Jurkat, Clone E6-1 (cell line): Measurements from ENCODE around the gene PDLIM3.
"Not testable (repeated sequence)": the region's sequence is repeated elsewhere in the genome, so short reads cannot be mapped to it uniquely, and the experiment has no call there.

ENCODE experiments used
- DNase-seq: peaks from one replicate; pipeline ENCODE4 v3.0.0-alpha.2; 2011; ENCODE audit warnings: low read depth, low spot score
- H3K4me3 ChIP-seq: 2 replicates; pipeline ENCODE4 v1.5.1; 2011; ENCODE audit warnings: mild to moderate bottlenecking, low read length, control low read depth, moderate library complexity

PDLIM3 gene

DNA sequence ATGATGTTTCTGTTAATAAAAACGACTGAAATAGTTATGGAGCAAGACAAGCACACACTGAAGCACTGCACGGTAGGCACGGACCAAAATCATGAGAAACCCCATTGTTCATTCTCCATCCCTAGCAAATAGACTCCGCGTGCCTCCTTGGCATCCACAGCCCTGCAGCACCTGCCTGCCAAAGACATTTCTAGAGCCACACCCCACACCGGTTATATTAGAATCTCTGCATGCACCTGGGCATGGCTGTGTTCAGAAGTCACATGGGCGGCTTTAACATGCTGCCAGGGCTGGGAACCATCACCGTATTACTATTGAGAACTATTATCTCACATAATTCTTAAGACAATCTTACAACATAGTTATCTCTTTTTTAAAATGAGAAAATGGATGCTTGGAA, 5.9 kb downstream of the PDLIM3 start:
- H3K4me3 ChIP-seq, result no peak overlapping the region
- no peak for DNase-seq

DNA sequence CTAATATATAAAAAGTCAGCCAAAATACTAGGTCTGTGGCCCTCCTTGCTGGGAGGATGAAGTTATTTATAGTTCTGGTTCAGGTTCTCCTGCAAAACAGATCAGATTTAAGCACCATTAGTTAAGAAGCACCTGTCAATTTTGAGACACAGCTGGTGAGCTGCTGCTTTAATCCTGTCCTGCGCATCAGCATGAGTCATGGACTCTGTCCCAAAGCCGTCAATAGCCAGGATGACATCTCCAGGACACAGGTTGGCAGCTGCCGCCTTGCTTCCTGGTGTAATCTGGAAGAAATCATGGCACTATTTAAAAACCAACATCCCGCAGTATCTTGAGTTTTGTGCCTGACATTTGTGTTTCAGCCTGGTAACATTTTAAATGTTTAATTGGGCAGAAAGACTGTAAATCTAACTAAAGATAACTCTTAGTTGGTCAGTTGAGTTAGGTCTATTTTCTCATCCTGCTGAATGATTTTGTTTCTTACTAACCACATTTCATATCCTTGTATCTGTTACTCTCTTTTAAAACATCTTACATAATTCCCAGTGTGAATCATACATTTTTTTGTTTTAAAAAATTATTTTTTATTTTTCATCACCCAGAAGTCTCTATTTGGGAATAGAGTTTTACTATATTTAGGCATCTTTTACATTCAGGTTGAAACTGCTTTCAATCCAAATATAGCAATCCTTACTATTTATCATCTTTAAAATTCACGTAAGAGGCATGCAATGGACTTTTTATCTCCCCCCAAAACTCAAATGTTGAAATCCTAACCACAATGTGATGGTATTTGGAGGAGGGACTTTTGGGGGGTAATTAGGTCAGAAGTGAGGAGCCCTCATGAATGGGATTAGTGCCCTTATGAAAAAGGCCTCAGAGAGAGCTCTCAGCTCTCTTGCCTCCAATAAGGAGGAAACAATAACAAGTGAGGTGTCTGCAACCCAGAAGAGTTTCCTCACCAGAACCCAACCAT, 10.1 kb downstream of the PDLIM3 start:
- DNase-seq, result no peak
- no peak overlapping the region for H3K4me3 ChIP-seq

DNA sequence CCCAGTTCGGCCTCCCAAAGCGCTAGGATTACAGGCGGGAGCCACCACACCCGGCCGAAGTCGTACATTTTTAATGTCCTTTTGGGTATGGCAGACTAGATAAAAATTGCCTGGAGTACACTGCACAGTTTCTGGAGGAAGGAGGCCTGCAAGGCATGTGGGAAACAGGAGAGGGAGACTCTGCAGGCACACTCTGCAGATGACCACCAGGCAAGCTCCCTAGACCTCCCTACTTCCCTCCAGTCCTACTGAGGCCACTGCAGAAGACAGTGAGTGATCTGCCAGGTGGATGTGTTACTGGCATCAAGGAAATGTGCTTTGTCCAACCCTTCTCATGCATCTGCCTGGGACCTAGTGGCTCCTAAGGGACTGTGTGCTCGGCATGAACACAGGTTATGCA, 11.4 kb downstream of the PDLIM3 start:
- DNase-seq, result no peak
- H3K4me3 ChIP-seq, result no peak overlapping the region

DNA sequence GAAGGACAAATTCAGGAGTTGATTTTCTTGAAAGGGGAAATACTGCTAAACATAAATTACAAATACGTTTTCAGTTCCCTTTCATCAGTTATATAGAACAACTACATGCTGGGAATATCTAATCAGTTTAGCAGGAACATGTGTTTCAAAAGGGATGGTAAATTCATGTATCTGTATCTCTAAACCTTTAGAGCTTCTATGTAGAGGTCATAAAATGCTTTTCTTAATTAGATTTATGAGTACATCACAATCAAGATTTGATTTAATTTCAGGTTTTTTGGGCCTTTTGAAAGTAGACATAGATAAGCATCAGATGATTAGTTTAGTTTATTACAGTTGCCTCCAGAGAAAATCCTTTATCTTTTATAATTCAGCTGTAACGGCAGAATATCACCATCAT, 12.9 kb downstream of the PDLIM3 start:
- no peak overlapping the region for H3K4me3 ChIP-seq
- DNase-seq, result no peak

DNA sequence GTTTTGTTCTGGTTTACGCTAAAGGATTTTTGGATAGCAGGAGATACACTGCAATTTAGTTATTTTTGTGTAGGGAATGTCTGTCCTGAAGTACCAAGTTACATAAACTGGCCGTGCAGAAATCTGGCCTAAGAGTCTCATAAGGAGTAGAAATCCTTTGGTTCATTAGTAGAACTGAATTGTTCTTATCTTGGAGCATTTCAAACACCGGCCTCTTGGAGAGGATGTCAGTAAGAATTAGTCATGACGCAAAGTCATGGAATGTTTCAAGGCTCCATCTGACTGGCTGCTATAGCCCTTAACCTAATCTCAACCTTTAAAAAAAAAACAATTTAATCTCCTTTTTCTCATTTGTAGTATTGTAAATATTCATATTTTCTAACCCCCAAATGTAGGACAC, 15.2 kb downstream of the PDLIM3 start:
- H3K4me3 ChIP-seq, result no peak overlapping the region
- no peak for DNase-seq

DNA sequence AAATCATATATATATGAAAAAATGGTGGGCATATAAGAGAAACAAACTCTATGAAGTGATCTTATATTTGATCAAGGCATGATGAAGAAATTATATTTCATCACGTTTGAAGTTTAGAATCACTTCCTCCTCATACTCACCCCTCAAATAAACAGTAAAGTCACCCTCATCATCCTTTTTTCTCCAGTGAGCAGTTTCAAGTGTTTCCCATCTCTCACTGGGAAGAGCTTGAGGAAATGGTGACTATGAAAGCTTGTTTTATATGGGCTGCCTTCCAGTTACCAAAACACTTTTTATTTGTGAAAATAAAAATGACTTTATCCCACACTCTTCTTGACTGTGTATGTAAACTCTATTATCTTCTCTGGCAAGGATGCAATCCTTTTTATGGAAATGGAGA, 16.8 kb downstream of the PDLIM3 start:
- no peak for DNase-seq
- H3K4me3 ChIP-seq, result no peak overlapping the region

DNA sequence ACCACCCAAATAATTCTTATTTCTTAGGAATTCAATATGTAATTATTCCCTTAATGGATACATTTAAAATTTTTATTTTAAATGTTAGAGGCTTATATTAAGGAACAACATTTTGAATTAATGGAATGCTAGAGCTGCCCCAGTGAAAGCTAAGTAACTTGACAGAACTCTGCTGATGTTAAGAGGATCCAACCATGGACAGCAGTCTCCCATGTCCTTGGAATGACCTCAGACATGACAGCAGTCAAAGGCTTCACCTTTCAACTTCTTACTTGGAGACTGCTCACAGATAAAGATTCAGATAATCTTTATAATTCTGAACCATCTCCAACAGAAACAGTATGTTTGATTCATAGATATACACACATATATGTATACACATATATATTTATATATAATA, 17.2 kb downstream of the PDLIM3 start:
- DNase-seq, result no peak
- H3K4me3 ChIP-seq, result no peak overlapping the region

DNA sequence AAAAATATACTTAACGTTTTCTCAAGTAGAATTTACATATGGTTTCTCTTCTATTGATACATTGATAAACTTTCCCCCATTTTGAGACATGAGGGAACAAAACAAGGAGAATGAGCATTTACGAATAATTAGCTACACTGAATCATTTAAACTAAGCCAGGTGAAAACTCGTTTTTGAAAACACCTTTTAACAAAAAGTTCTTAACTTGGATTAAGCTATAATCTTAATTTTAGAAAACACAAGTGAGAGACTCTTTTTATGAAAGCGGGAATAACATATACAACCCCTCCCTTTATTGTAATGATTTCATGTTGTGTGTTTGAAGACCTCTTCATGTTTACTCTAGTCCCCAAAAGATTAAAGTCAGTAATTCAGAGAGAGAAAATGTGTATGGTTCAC, 20.1 kb downstream of the PDLIM3 start:
- no peak overlapping the region for H3K4me3 ChIP-seq
- no peak for DNase-seq

DNA sequence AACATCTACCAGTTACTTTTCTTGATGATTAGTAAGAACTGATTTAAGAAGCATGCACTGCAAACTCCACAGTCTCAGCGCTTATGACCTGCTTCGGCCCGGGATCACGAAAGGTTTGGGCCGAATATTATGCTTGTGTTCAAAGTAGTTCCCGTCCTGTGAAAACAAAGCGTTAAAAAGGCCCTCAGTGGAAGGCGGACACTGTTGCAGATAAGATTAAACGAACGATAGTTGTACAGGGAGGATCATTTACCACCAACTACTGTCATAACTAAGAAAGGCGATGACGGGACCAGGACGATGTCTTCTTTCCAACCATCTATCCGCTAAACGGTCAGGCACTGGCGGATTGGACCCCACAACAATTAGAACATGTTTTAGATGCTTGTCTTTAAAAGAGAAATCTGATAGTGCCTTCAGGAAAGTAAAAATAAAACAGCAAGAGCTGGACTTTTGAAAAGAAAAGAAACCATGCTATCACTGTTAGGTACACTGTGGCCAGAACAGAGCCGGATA, 21.1 kb downstream of the PDLIM3 start:
- no peak overlapping the region for H3K4me3 ChIP-seq
- no peak for DNase-seq

DNA sequence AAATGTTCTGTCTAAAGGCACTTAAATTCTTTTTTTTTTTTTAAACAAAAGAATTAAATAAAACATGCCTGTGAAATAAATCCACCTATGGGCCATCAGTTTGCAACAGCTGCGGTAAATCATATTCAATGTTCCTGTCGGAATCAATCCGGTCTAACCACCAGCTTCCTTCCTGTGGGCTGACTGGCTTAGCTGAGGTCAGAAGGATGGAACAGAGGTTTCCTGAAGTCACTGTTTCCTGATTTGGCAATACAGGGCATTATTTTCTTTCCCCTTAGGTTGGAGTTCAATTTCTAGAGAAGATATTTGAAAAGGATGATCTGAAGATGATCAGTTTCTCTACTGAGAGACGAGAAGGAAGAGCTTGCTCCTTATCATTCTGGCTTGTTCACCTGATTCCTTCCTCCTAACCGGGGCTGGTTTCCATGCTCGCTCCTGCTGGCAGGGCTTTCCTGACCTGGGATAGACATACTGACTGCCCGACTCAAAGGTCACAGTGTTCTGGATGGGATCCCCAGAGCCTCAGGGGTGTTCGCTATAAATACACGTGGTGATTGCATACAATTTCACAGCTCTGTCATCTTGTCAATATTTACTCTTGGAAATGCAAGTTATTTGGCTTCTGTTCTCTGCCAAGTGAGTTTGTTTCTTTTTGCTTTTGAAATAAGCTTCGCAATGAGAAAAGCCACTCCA, 21.7 kb downstream of the PDLIM3 start:
- H3K4me3 ChIP-seq, result no peak overlapping the region
- peak; percentile 35 for DNase-seq

DNA sequence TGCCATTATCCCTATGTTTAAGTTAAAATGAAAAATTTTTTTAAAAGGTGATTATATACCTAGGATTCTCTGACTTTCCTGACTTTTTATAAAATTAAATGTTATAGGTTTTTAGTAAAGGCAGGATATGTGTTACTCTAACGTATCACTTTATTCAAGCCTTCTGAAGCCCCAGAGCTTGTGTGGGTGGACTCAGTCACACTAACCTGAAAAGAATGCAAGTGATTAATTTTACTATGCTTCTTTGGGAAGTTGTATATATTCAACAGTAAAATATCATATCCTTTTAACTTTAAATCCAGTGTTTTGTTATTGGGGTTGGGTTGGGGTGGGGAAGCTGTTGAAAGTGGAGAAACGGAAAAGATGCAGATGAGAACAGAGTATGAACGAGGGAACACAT, 22.8 kb downstream of the PDLIM3 start:
- DNase-seq, result no peak
- H3K4me3 ChIP-seq, result no peak overlapping the region

DNA sequence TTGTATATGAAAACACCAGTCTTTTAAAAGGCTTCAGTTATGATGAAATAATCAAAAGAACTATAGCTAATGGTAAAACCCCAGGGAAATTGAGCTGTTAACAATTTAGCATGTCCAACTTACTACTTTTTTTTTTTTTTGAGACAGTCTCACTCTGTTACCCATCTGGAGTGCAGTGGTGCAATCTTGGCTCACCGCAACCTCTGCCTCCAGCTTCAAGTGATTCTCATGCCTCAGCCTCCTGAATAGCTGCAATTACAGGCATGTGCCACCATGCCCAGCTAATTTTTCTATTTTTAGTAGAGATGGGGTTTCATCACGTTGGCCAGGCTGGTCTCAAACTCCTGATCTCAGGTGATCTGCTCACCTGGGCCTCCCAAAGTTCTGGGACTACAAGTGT, 24.1 kb downstream of the PDLIM3 start:
- H3K4me3 ChIP-seq, DNase-seq: not testable (repeated sequence)

DNA sequence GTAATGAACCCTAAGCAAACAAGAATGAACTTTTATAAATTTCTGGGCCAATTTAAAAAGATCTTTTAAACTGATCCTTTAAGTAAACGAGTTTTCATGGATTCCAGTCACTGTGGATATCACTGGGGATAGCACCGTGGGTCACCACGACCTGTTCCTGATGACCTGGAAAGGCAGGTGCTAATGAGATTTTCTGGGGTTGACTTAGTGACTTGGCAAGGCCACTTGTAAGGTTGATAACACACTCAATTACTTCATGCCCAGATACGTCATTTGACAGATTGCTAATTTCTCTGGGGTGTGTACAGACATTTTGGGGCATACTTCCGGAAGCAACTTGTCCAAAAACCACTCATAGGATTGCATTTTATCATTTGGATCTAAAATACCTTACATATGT, 24.5 kb downstream of the PDLIM3 start:
- H3K4me3 ChIP-seq, result no peak overlapping the region
- DNase-seq, result no peak

DNA sequence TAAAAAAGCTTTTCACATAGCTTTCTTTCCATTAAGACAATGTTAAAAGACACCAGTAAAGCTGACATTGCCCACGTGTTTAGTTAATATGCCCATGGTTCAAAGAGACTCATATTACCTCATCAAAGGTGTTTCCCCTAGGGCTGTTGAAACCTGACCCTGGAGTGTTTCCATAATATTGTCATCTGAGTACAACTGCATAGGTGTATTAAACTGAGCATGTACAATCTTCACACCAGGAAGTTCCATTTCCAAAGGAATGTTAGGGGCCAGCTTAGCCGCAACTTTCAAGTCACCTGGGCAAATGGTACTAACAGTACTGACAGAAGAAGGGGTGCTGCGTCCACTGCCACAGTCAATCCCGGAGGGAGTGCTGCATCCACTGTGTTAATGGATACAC, 27.1 kb downstream of the PDLIM3 start:
- H3K4me3 ChIP-seq, result no peak overlapping the region
- no peak for DNase-seq

DNA sequence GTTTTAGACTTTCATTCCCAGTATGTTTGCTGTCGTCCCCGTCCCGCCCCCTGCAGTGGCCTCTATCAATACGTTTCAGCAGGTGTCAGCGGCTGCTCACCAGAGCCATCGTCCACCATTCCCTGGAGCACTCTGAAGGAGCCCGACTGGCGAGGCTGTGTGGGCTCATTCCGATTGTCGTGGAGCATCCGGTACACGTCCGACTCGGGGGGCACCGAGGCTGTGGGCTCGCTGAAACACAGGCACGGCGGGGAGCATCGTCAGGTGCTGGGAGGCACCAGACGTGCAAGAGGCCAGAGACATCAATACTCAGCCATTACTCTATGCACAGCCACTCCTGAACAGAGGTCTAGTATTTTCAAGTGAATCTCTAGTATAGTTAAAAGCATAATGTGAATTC, 28.9 kb downstream of the PDLIM3 start:
- DNase-seq, result no peak
- no peak overlapping the region for H3K4me3 ChIP-seq

DNA sequence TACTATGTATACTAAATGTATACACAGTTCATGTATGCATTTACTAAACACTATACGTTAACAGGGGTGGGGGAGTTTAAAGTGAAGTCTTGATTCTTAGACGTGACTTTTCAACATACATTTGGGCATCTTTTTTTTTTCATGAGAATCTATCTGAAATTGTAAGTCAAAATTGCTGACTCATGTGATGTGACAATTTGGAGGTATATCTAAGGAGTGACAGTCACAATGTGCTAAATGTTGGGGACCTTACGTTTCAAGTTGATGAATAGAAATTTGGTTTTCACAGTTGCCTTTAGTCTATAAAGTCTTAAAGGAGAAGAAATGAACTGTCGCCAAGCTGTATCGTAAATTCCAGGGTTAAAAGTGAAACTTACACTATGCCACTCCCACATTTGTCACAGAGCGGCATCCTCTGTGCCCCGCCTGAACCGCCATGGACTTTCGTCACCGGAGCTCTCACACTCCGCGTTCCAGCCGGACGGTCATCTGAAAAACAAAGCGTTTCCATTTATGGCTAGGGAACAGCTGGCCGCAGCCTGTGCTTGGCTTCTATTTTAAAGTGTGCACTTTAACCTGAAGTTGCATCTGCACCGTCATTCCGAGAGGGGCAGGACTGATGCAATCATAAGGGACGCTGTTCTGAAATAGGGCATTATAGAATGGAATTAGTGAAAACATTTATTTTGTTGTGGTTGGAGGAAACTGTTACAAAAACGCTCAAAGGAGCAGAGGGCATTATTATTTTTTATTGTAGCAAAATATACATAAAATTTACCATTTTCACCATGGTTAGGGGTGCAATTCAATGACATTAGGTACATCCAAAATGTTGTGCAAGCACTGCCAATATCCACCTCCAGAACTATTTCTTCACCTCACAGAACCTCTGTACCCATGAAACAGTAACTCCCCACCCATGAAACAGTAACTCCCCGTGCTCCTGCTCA, 30.9 kb downstream of the PDLIM3 start:
- no peak overlapping the region for H3K4me3 ChIP-seq
- no peak for DNase-seq

DNA sequence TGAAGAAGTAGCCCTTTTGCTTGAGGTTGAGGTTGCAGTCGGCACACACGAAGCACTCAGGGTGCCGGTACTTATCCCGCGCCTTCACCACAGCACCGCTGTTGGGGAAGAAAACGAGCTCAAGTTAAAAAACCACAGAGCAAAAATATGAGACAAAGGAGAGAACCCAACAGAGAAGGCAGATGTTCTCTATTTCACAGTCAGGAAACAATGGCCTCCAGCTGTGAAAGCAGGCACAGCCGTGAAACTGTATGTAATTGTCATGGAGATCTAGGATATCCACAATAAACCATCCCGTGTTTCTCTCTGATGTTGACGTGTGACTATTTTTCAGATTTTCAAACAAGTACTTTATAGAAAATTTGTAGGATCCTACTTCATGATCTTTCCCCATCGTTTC, 32.9 kb downstream of the PDLIM3 start:
- DNase-seq, result peak; percentile 17

DNA sequence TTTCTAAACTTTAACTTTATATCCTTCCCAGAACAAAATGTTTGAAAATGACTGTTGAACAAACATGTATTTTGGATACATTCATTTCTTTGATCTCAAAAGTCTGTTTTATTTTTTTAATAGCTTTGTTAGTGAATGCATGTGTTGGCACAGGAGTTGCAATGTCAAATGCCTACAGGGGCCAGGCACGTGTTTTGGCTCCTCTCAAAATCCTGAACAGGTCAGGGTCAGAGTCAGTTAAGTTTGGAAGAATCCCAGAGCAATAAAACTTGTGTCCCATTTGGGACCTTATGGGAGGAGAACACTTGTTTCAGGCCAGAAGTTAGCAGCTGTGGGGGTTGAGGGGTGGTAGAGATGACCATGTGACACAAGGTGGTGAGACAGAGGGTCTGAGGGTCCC, 34.7 kb downstream of the PDLIM3 start:
- DNase-seq, result no peak
- H3K4me3 ChIP-seq, result no peak overlapping the region

More for the DNA sequence above, 32.9 kb downstream of the PDLIM3 start:
- H3K4me3 ChIP-seq, result no peak overlapping the region

DNA sequence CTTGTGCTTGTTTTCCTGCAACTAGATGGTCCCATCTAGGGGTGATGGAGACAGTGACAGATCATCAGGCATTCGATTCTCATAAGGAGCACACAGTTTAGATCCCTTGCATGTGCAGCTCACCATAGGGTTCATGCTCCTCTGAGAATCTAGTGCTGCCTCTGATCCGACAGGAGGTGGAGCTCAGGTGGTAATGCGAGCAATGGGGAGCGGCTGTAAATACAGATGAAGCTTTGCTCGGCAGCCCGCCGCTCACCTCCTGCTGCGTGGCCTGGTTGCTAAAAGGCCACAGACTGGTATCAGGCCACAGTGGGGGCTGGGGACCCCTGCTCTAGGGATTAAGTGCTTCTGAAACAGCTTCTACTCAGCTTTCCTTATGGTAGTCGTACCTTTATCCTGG, 35.3 kb downstream of the PDLIM3 start:
- no peak for DNase-seq
- H3K4me3 ChIP-seq, result no peak overlapping the region
